ENCODE data around the gene PLD2.
"Not testable (repeated sequence)": the region's sequence is repeated elsewhere in the genome, so short reads cannot be mapped to it uniquely, and the experiment has no call there.

Gene PLD2

DNA sequence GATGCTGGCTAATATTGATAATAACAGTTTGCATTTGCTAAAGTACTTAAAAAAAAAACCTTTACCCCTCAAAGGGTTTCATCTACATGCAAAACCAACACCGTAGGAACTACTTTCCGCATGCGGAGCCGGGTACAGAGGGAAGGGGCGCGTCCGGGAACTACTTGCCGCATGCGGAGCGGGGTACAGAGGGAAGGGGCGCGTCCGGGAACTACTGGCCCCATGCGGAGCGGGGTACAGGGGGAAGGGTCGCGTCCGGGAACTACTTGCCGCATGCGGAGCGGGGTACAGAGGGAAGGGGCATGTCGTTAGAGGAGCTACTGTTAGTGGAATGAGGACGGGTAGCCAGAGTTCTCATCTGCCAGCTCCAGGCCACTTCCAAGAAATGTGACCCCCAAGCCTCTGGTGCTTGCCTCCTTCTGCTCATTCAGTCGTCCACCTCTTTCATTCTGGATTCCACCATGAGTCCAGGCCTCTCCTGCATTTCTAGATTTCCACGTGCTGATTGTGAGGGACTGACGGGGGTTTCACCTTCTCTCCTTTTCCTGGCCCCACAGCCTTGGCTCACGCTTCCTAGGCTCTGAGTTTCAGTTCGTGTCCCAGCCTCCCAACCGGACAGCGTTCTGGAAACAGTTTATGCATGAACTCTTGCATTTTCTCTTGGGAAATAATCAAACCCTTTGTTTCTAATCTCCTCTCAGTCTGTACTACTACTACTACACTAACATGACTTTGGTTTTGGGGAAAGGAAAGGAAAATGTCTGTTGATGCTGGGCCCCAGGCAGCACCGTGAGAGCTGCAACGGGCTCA is 53.1 kb downstream of the PLD2 start:
- no peak for DNase-seq (ENCODE audit: extremely low read depth, low read depth)
- TF ChIP-seq, protein P1, sequence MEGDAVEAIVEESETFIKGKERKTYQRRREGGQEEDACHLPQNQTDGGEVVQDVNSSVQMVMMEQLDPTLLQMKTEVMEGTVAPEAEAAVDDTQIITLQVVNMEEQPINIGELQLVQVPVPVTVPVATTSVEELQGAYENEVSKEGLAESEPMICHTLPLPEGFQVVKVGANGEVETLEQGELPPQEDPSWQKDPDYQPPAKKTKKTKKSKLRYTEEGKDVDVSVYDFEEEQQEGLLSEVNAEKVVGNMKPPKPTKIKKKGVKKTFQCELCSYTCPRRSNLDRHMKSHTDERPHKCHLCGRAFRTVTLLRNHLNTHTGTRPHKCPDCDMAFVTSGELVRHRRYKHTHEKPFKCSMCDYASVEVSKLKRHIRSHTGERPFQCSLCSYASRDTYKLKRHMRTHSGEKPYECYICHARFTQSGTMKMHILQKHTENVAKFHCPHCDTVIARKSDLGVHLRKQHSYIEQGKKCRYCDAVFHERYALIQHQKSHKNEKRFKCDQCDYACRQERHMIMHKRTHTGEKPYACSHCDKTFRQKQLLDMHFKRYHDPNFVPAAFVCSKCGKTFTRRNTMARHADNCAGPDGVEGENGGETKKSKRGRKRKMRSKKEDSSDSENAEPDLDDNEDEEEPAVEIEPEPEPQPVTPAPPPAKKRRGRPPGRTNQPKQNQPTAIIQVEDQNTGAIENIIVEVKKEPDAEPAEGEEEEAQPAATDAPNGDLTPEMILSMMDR (IDR thresholded peaks at IDR 0.05; ENCODE audit: low read depth, low read length, missing control alignments) = no peak

DNA sequence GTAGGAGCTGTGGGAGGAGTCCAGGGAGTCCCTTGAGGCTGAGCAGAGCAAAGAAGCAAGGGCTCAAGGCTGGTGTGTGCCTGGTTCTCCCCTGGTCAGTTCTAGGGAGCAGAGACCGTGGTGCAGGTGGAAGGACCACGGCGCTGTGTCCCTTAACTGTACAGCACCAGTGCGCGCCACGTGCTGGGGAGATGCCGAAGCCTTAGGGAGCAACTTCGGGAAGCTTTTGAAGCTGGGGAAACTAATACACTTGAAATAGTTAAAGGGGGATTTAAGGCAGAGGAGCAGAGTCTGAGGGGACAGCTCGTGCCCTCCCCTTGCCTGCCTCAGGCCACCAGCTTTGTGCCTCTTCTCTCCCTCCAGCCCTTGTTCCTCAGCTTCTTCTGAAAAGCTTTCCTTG is 53.7 kb downstream of the PLD2 start:
- TF ChIP-seq, protein P1 (IDR thresholded peaks at IDR 0.05; ENCODE audit: low read depth, low read length, missing control alignments) = no peak
- DNase-seq (ENCODE audit: extremely low read depth, low read depth) = no peak
- H3K4me3 ChIP-seq (replicated peaks; ENCODE audit: low read depth, low read length) = no peak overlapping the region

More for the DNA sequence above, 53.1 kb downstream of the PLD2 start:
- no peak overlapping the region for H3K4me3 ChIP-seq (replicated peaks; ENCODE audit: low read depth, low read length)

DNA sequence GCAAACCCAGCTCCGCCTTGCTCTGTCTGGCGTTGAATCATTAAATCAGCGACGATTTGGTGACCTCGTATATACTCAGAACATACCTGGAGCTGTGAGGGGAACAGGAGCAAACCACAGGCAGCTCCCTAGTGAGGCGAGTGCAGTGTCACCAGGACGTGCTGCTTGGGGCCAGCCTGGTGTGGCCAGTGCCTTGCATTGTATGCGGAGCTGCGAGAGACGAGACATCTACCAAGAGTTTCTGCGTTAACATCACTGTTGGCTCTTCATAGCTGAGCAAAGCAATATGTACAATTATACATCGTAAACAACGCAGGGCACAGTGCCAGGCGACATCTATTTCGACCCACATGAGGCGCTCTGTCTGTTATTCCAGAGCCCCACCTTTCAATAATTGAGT is 54.1 kb downstream of the PLD2 start:
- no peak for DNase-seq (ENCODE audit: extremely low read depth, low read depth)
- TF ChIP-seq, protein P1 (IDR thresholded peaks at IDR 0.05; ENCODE audit: low read depth, low read length, missing control alignments) = no peak
- H3K4me3 ChIP-seq (replicated peaks; ENCODE audit: low read depth, low read length) = no peak overlapping the region

DNA sequence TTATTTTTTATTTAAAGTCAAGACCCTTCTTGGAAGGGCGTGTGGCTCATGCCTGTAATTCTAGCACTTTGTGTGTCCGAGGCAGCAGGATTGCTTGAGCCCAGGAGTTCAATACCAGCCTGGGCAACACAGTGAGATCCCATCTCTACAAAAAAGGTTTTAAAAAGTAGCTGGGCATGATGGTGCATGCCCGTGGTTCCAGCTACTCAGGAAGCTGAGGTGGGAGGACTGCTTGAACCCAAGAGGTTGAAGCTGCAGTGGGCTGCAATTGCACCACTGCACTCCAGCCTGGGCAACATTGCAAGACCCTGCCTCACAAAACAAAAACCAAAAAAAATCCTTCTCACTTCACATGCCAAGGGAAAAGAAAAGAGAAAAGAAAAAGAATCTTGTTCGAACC is 55.8 kb downstream of the PLD2 start:
- DNase-seq (ENCODE audit: extremely low read depth, low read depth) = no peak
- H3K4me3 ChIP-seq (replicated peaks; ENCODE audit: low read depth, low read length) = no peak overlapping the region
- TF ChIP-seq, protein P1 (IDR thresholded peaks at IDR 0.05; ENCODE audit: low read depth, low read length, missing control alignments) = no peak

DNA sequence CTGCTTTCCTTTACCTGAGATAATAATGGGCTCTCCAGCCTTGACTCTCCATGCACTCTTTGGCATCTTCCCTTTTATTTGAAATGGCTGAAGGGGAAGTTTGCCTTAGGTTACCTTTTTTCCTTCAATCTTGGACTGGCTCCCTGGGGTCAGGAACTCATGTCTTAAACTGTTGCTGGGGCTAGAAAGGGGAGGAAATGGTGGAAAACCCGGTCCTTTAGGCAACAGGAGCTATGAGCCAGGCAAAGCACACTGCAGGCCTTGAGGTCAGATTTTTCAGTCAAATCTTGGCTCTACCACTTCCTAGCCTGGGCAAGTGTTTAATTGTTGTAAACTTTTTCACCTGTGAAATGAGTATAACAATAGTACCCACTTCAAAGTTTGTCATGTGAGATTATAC is 56.4 kb downstream of the PLD2 start:
- TF ChIP-seq, protein P1 (IDR thresholded peaks at IDR 0.05; ENCODE audit: low read depth, low read length, missing control alignments) = no peak

DNA sequence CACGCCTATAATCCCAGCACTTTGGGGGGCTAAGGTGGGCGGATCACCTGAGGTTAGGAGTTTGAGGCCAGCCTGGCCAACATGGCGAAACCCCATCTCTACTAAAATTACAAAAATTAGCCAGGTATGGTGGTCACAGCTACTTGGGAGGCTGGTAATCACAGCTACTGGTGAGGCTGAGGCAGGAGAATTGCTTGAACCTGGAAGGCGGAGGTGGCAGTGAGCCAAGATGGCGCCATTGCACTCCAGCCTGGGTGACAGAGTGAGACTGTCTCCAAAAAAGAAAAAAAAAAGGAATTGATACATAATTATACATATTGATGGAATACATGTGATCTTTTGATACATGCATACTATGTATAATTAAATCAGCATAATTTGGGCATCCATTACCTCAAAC is 60.6 kb downstream of the PLD2 start:
- not testable (repeated sequence) for H3K4me3 ChIP-seq (replicated peaks; ENCODE audit: low read depth, low read length); DNase-seq (ENCODE audit: extremely low read depth, low read depth)

More for the DNA sequence above, 56.4 kb downstream of the PLD2 start:
- no peak overlapping the region for H3K4me3 ChIP-seq (replicated peaks; ENCODE audit: low read depth, low read length)
- no peak for DNase-seq (ENCODE audit: extremely low read depth, low read depth)

DNA sequence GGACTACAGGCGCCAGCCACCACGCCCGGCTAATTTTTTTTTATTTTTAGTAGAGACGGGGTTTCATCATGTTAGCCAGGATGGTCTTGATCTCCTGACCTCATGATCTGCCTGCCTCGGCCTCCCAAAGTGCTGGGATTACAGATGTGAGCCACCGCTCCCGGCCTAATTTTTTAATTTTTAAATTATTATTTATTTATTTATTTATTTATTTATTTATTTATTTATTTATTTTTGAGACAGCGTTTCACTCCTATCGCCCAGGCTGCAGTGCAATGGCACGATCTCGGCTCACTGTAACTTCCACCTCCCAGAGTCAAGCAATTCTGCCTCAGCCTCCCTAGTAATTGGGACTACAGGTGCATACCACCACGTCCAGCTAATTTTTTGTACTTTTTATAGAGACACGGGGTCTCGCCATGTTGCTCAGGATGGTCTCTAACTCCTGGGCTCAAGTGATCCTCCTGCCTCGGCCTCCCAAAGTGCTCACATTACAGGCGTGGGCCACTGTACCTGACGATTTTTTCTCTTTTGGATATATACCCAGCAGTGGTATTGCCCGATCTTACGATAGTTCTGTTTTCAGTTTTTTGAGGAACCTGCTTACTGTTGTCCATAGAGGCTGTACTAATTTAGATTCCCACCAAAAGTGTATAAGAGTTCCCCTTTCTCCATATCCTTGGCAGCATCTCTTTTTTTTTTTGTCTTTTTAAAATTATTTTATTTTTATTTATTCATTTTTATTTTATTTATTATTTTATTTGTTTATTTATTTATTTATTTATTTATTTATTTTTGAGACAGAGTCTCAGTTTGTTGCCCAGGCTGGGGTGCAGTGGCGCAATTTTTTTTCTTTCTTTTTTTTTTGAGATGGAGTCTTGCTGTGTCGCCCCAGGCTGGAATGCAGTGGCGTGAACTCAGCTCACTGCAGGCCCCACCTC is 62.4 kb downstream of the PLD2 start:
- DNase-seq (ENCODE audit: extremely low read depth, low read depth); H3K4me3 ChIP-seq (replicated peaks; ENCODE audit: low read depth, low read length): not testable (repeated sequence)
